H1 (cell line): ENCODE data around the gene RIPOR2. TPM values are rescaled to one million over a fixed set of nuclear protein-coding genes. Genes with fewer than 3 reads are reported as not detected.

Experiments used
- CTCF ChIA-PET: fragments of 300-600 bp; sonication (Branson Sonifier 250); formaldehyde crosslinking; loops from one replicate; lab custom pipeline; 2021; ENCODE audit not compliant: partially characterized antibody; lab: Charles Lee
- POLR2A ChIA-PET: fragments of 300-600 bp; sonication (Branson Sonifier 250); formaldehyde crosslinking; loops from one replicate; lab custom pipeline; 2021; ENCODE audit warnings: inconsistent platforms; ENCODE audit not compliant: partially characterized antibody; lab: Charles Lee
- DNase-seq, 2 experiments: peaks; one replicate each; pipeline versions ENCODE4 v3.0.0 to v3.0.0-alpha.2; 2010 to 2022; ENCODE audit warnings: low spot score in 2 of 2, low read depth in 1 of 2, mixed read lengths in 1 of 2
- FAIRE-seq: peaks from 2 replicates; lab custom pipeline; 2011; peaks lifted over from hg19 to GRCh38; lab: Jason Lieb, UNC
- H2AFZ ChIP-seq: 2 replicates; pipeline ENCODE4 v1.8.1; 2012; ENCODE audit warnings: low read length, inconsistent platforms
- H2AK5ac ChIP-seq: 2 replicates; pipeline ENCODE4 v1.6.1; 2013; ENCODE audit warnings: low read depth, low read length
- H2BK120ac ChIP-seq: replicated peaks from 2 replicates; pipeline ENCODE3; 2013; ENCODE audit warnings: low read depth, low read length, inconsistent platforms
- H2BK12ac ChIP-seq: 2 replicates; pipeline ENCODE4 v1.6.1; 2013; ENCODE audit warnings: low read depth, low read length
- H2BK15ac ChIP-seq: 2 replicates; pipeline ENCODE4 v1.6.1; 2013; ENCODE audit warnings: low read length
- H2BK20ac ChIP-seq: 2 replicates; pipeline ENCODE4 v1.6.1; 2013; ENCODE audit warnings: low read length
- H2BK5ac ChIP-seq: 2 replicates; pipeline ENCODE4 v1.6.1; 2013; ENCODE audit warnings: low read depth, low read length
- H3K14ac ChIP-seq: 2 replicates; pipeline ENCODE4 v1.6.1; 2013; ENCODE audit warnings: inconsistent platforms; ENCODE audit not compliant: insufficient read length
- H3K18ac ChIP-seq: 2 replicates; pipeline ENCODE4 v1.6.1; 2013; ENCODE audit warnings: low read length; ENCODE audit errors: extremely low read depth
- H3K23ac ChIP-seq: 2 replicates; pipeline ENCODE4 v1.6.1; 2013; ENCODE audit warnings: inconsistent platforms; ENCODE audit not compliant: insufficient read length
- H3K23me2 ChIP-seq: 2 replicates; pipeline ENCODE4 v1.6.1; 2013; ENCODE audit warnings: low read depth, low read length
- H3K27ac ChIP-seq: 2 replicates; pipeline ENCODE4 v1.6.1; 2011; ENCODE audit warnings: low read depth, low read length, inconsistent platforms
- H3K27me3 ChIP-seq, 4 experiments: replicated peaks in 1 of 4; 1 replicate in 1 of 4; 2 replicates in 3 of 4; pipeline versions ENCODE4 v1.6.1 to v1.8.1; 2011 to 2013; ENCODE audit warnings: low read length in 3 of 4, mild to moderate bottlenecking in 3 of 4, inconsistent platforms in 2 of 4, mixed read lengths in 2 of 4, moderate library complexity in 1 of 4; ENCODE audit not compliant: control insufficient read depth in 3 of 4, insufficient read depth in 3 of 4; ENCODE audit errors: extremely low read depth in 1 of 4
- H3K36me3 ChIP-seq, 4 experiments: 2 replicates each; pipeline versions ENCODE4 v1.6.1 to v1.8.1; 2011 to 2013; ENCODE audit warnings: mild to moderate bottlenecking in 4 of 4, low read length in 3 of 4, moderate library complexity in 2 of 4, control low read depth in 1 of 4, inconsistent platforms in 1 of 4; ENCODE audit not compliant: insufficient read depth in 4 of 4, control insufficient read depth in 2 of 4
- H3K4ac ChIP-seq: replicated peaks from 2 replicates; pipeline ENCODE3; 2013; ENCODE audit warnings: low read length, low read depth, mixed read lengths, inconsistent platforms; ENCODE audit not compliant: insufficient read length
- H3K4me1 ChIP-seq, 4 experiments: replicated peaks in 1 of 4; 1 replicate in 1 of 4; 2 replicates in 3 of 4; pipeline versions ENCODE4 v1.6.1 to v1.8.1; 2011 to 2013; ENCODE audit warnings: low read length in 3 of 4, inconsistent platforms in 2 of 4, mixed read lengths in 1 of 4; ENCODE audit not compliant: insufficient read depth in 4 of 4, control insufficient read depth in 3 of 4
- H3K4me2 ChIP-seq, 2 experiments: 2 replicates each; pipeline versions ENCODE4 v1.6.1 to v1.8.1; 2011 to 2013; ENCODE audit warnings: low read depth in 2 of 2, low read length in 2 of 2, control low read depth in 1 of 2, inconsistent platforms in 1 of 2, mild to moderate bottlenecking in 1 of 2; ENCODE audit not compliant: insufficient read depth in 1 of 2
- H3K4me3 ChIP-seq, 4 experiments: fragments of 200-600, 300-600 bp in 1 of 4; sonication (generic), shearing (Covaris generic), sonication (Bioruptor Twin) in 1 of 4; 2 replicates each; pipeline versions ENCODE4 v1.5.1 to v1.8.1; 2011 to 2016; ENCODE audit warnings: low read length in 4 of 4, low read depth in 3 of 4, control low read depth in 2 of 4, inconsistent platforms in 2 of 4, mild to moderate bottlenecking in 2 of 4, mixed read lengths in 1 of 4, moderate library complexity in 1 of 4; ENCODE audit not compliant: insufficient read depth in 2 of 4; ENCODE audit errors: extremely low read depth in 1 of 4
- H3K56ac ChIP-seq: replicated peaks from 2 replicates; pipeline ENCODE3; 2013; ENCODE audit warnings: low read depth, mild to moderate bottlenecking, mixed read lengths, low read length, inconsistent platforms; ENCODE audit not compliant: insufficient read length
- H3K79me1 ChIP-seq: 2 replicates; pipeline ENCODE4 v1.6.1; 2013; ENCODE audit warnings: low read depth, low read length, control low read depth
- H3K79me2 ChIP-seq, 2 experiments: 2 replicates each; pipeline versions ENCODE4 v1.6.1 to v1.8.1; 2012 to 2013; ENCODE audit warnings: low read length in 2 of 2, mild to moderate bottlenecking in 2 of 2, inconsistent platforms in 1 of 2; ENCODE audit not compliant: insufficient read depth in 2 of 2, control insufficient read depth in 1 of 2
- H3K9ac ChIP-seq, 4 experiments: replicated peaks in 1 of 4; 1 replicate in 1 of 4; 2 replicates in 3 of 4; pipeline versions ENCODE4 v1.6.1 to v1.8.1; 2011 to 2013; ENCODE audit warnings: low read depth in 3 of 4, low read length in 3 of 4, control low read depth in 2 of 4, mild to moderate bottlenecking in 2 of 4, moderate library complexity in 2 of 4, inconsistent platforms in 1 of 4; ENCODE audit errors: extremely low read depth in 1 of 4
- H3K9me3 ChIP-seq, 2 experiments: 2 replicates each; pipeline versions ENCODE4 v1.6.1 to v1.8.1; 2012 to 2013; ENCODE audit warnings: mild to moderate bottlenecking in 2 of 2, moderate library complexity in 2 of 2, control low read depth in 1 of 2, inconsistent platforms in 1 of 2, low read depth in 1 of 2, low read length in 1 of 2, mixed read lengths in 1 of 2; ENCODE audit not compliant: insufficient read depth in 2 of 2
- H4K20me1 ChIP-seq, 2 experiments: replicated peaks in 1 of 2; 2 replicates each; pipeline versions ENCODE3 to v1.8.1; 2011 to 2013; ENCODE audit warnings: inconsistent platforms in 2 of 2, low read length in 2 of 2, mild to moderate bottlenecking in 1 of 2; ENCODE audit not compliant: insufficient read depth in 2 of 2, control insufficient read depth in 1 of 2
- H4K5ac ChIP-seq: 2 replicates; pipeline ENCODE4 v1.6.1; 2013; ENCODE audit warnings: low read length, low read depth, mixed read lengths, inconsistent platforms; ENCODE audit not compliant: insufficient read length
- H4K8ac ChIP-seq: 2 replicates; pipeline ENCODE4 v1.8.0; 2013; ENCODE audit warnings: mild to moderate bottlenecking, moderate library complexity, low read length, inconsistent platforms; ENCODE audit not compliant: insufficient read depth; ENCODE audit errors: extremely low read depth
- H4K91ac ChIP-seq: replicated peaks from 2 replicates; pipeline ENCODE3; 2013; ENCODE audit warnings: low read length, mixed read lengths, inconsistent platforms; ENCODE audit not compliant: insufficient read length
- NRF1 ChIP-seq: IDR thresholded peaks from 2 replicates; pipeline ENCODE4 v1.6.1; 2011; ENCODE audit warnings: mild to moderate bottlenecking, low read depth, low read length, improper control_type of control experiment
- POLR2A ChIP-seq, 2 experiments: IDR thresholded peaks; 1 replicate in 1 of 2; 2 replicates in 1 of 2; pipeline ENCODE4 v1.6.1; 2011; ENCODE audit warnings: low read depth in 2 of 2, low read length in 2 of 2, mild to moderate bottlenecking in 2 of 2; ENCODE audit errors: control extremely low read depth in 1 of 2
- WGBS, 2 experiments: shearing (Covaris generic) in 1 of 2; methylation state at CpG; one replicate each; pipeline versions ENCODE4 v1.1.6 to v1.1.7; 2013 to 2015; ENCODE audit warnings: low lambda C conversion rate in 2 of 2, mixed read lengths in 2 of 2, inconsistent platforms in 1 of 2, low coverage in 1 of 2, missing lambda C conversion rate in 1 of 2; ENCODE audit not compliant: insufficient replicate concordance in 2 of 2, insufficient coverage in 1 of 2, insufficient read length in 1 of 2; ENCODE audit errors: extremely low coverage in 1 of 2, missing lambda C conversion rate in 1 of 2; 5-methylcytosine and 5-hydroxymethylcytosine counted together
- polyA plus RNA-seq, 7 experiments: library from polyadenylated mRNA; depleted of rRNA in 3 of 7; stranded (reverse) in 5 of 7; unstranded in 2 of 7; fragments of >200 nt in 5 of 7; fragments of 200-250 nt in 2 of 7; gene quantifications; 1 replicate in 5 of 7; 2 replicates in 1 of 7; 4 replicates in 1 of 7; pipeline versions ENCODE4 v1.2.1 to v1.2.3, GENCODE V29; 2011 to 2013; ENCODE audit warnings: missing spikeins in 2 of 7, mixed read lengths in 2 of 7
- total RNA-seq: library from RNA; stranded (reverse); fragmentation: NEBNext Ultra II Directional; extraction: Animal tissue kit (Norgen Biotek cat#: 25700); gene quantifications from 2 replicates; pipeline ENCODE4 v1.2.1, GENCODE V29; 2021

RIPOR2 gene
- total and polyA plus RNA-seq, 2 of the 8 experiments (the other 6 are each of a cell fraction or from before 2014, with no cell fraction given) = 16.7 to 45.6 TPM

- FAIRE-seq (no peak), DNase-seq (no peak)
- Histone ChIP-seq H2BK5ac (no peak overlapping the region), H3K4me2 (no peak overlapping the region), H4K5ac (no peak overlapping the region), H3K27ac (no peak overlapping the region), H3K4me3 (no peak overlapping the region), H4K91ac (no peak overlapping the region), H2BK15ac (no peak overlapping the region), H2BK20ac (no peak overlapping the region), H2AK5ac (no peak overlapping the region), H4K8ac (no peak overlapping the region), H3K14ac (no peak overlapping the region), H3K9me3 (no peaks in the 10 kb centered on the region), H2AFZ (no peak overlapping the region), H2BK120ac (no peak overlapping the region), H3K23ac (no peak overlapping the region), H4K20me1 (no peaks in the 10 kb centered on the region), H3K79me2 (no peaks in the 10 kb centered on the region), H3K4me1 (no peaks in the 10 kb centered on the region), H3K36me3 (peaks cover 0 to 24% (median 6%) of the 10 kb centered on the region in 4 experiments; a peak in 5 of 8 replicates), H3K23me2 (no peaks in the 10 kb centered on the region), H3K27me3 (no peaks in the 10 kb centered on the region), H3K4ac (no peak overlapping the region), H3K18ac (no peak overlapping the region), H2BK12ac (no peak overlapping the region), H3K79me1 (no peaks in the 10 kb centered on the region), H3K9ac (0 out of 7 replicates have a peak overlapping the region, but pooled peaks of 1 of the 4 experiments have one; percentile 26), H3K56ac (no peak overlapping the region)
- CTCF ChIA-PET = interaction anchor here (0.7 to 4.2 kb wide), 5 partner anchors 11 to 164 kb away, joined by 3 to 61 read pairs (median 5); no protein-coding TSS in a partner anchor
- POLR2A ChIA-PET = no interaction called here
- 94% methylated on average over 3 of the region's 3 CpGs; no CpG with 5 or more reads in 1 of the 2 experiments for WGBS, 2 experiments
- TF ChIP-seq POLR2A (IDR thresholded peaks at IDR 0.05; ENCODE audit: control extremely low read depth in 1 of 2, low read depth in 2 of 2, low read length in 2 of 2) (no peak), NRF1 (no peak)
These were observed 81.6 kb downstream of the RIPOR2 start for GRCh38 chr6:24854077-24854666.
